Measurements from ENCODE around the gene ANXA2. TPM values are rescaled to one million over a fixed set of nuclear protein-coding genes. Genes with fewer than 3 reads are reported as not detected.

ANXA2 gene
- total and polyA plus RNA-seq, 10 of the 15 experiments (the other 5 are each of a cell fraction or from before 2014, with no cell fraction given), result 135 to 540 (median 281) TPM

GRCh38 chr15:60346653-60347052, 51.1 kb downstream of the ANXA2 start (continued):
- TF ChIP-seq RB1 (IDR thresholded peaks at IDR 0.05; ENCODE audit: borderline replicate concordance) (no peak), NFXL1 (IDR thresholded peaks at IDR 0.05; ENCODE audit: borderline replicate concordance) (no peak), ZBTB11 (CRISPR knock-in tag; IDR thresholded peaks at IDR 0.05) (no peak), HDGF (IDR thresholded peaks at IDR 0.05) (no peak), STAT3 (IDR thresholded peaks at IDR 0.05; ENCODE audit: low read depth, low read length) (no peak), SMC3 (IDR thresholded peaks at IDR 0.05; ENCODE audit: borderline replicate concordance, low read length) (no peak), SPI1 (IDR thresholded peaks at IDR 0.05; ENCODE audit: borderline replicate concordance, insufficient read depth, low read depth, low read length) (no peak), BCL11A (IDR thresholded peaks at IDR 0.05; ENCODE audit: low read depth, low read length) (no peak)

- CTCF ChIA-PET, result no interaction called here
- TF ChIP-seq ZBTB11 (CRISPR knock-in tag; IDR thresholded peaks at IDR 0.05) (no peak), FOXK2 (IDR thresholded peaks at IDR 0.05) (no peak), ZNF592 (IDR thresholded peaks at IDR 0.05) (no peak), NFYA (IDR thresholded peaks at IDR 0.05; ENCODE audit: borderline replicate concordance, low read depth, low read length) (no peak)
These were observed 51.7 kb downstream of the ANXA2 start for GRCh38 chr15:60346077-60346476.

More at GRCh38 chr15:60346077-60346476, 51.7 kb downstream of the ANXA2 start:
- whole genome bisulfite sequencing (ENCODE audit: insufficient coverage, insufficient replicate concordance, low lambda C conversion rate, missing lambda C conversion rate), result 100% methylated on average over 3 of the region's 3 CpGs
- H3K9me3 ChIP-seq (replicated peaks; ENCODE audit: control insufficient read depth, insufficient read depth, low read length), result no peaks in the 10 kb centered on the region
- ChIA-PET RAD21 (ENCODE audit: unreplicated experiment) (no interaction called here), POLR2A (no interaction called here), SMC1A (ENCODE audit: uncharacterized antibody, unreplicated experiment) (no interaction called here)
- H4K20me1 ChIP-seq (ENCODE audit: control insufficient read depth, insufficient read depth), result no peaks in the 10 kb centered on the region
- no peaks in the 10 kb centered on the region for H3K4me1 ChIP-seq (ENCODE audit: control insufficient read depth, insufficient read depth, low read length)
- no peaks in the 10 kb centered on the region for H3K79me2 ChIP-seq (ENCODE audit: control insufficient read depth, insufficient read depth, low read length)
- H3K4me3 ChIP-seq, result no peak overlapping the region
- no TSS peak for BruUV-seq (replicated peaks)
- intact Hi-C loops (cut with micrococcal nuclease; ENCODE audit: unreplicated experiment) (no loop called here), in situ Hi-C loops (cut with MboI) (no loop called here)
- peaks cover 7 to 8% of the 10 kb centered on the region in 2 experiments for H3K36me3 ChIP-seq (ENCODE audit: control insufficient read depth in 2 of 2, insufficient read depth in 2 of 2, low read length in 1 of 2)
- ATAC-seq, result no peak
- FAIRE-seq, result no peak
- no peak overlapping the region for H3K9ac ChIP-seq (ENCODE audit: control insufficient read depth, insufficient read depth, low read length)
- no peak overlapping the region for H3K4me2 ChIP-seq (ENCODE audit: control insufficient read depth, insufficient read depth)
- no peak for DNase-seq (ENCODE audit: low read depth, low spot score)
- H2AFZ ChIP-seq (ENCODE audit: control insufficient read depth, low read depth, low read length), result no peak overlapping the region
- H3K27me3 ChIP-seq (replicated peaks in 1 of 2; ENCODE audit: control insufficient read depth in 2 of 2, insufficient read depth in 2 of 2, low read length in 1 of 2), result no peaks in the 10 kb centered on the region
- no peak overlapping the region for H3K27ac ChIP-seq (ENCODE audit: control insufficient read depth, insufficient read depth)
